OCI-LY7 (cell line): Measurements from ENCODE around the gene ARMH1. TPM values are rescaled to one million over a fixed set of nuclear protein-coding genes. Genes with fewer than 3 reads are reported as not detected.
"Not testable (repeated sequence)": the region's sequence is repeated elsewhere in the genome, so short reads cannot be mapped to it uniquely, and the experiment has no call there.

Experiments
- BruUV-seq: library from RNA; stranded (reverse); fragments of 400-500 nt; replicated peaks from 2 replicates; lab custom pipeline; 2021; lab: Mats Ljungman, UMichigan
- CTCF ChIA-PET: fragments of 300-600 bp; sonication (Branson Sonifier 250); formaldehyde crosslinking; loops from one replicate; lab custom pipeline; 2022; ENCODE audit warnings: antibody characterized with exemption; ENCODE audit not compliant: unreplicated experiment; lab: Charles Lee
- POLR2A ChIA-PET: fragments of 300-600 bp; sonication (Branson Sonifier 250); formaldehyde crosslinking; loops from one replicate; lab custom pipeline; 2022; ENCODE audit warnings: antibody characterized with exemption; lab: Charles Lee
- DNase-seq: peaks from one replicate; pipeline ENCODE4 v3.0.0-alpha.2; 2015; ENCODE audit warnings: low spot score
- H2AFZ ChIP-seq: fragments of 200-600 bp; sonication (generic), shearing (Covaris generic); 2 replicates; pipeline ENCODE4 v1.6.1; 2014; ENCODE audit warnings: mild to moderate bottlenecking, antibody characterized with exemption, low read length, moderate library complexity
- H3K27ac ChIP-seq: fragments of 200-600 bp; sonication (generic); 2 replicates; pipeline ENCODE4 v1.5.1; 2014; ENCODE audit warnings: mixed run types, low read depth, mild to moderate bottlenecking, moderate library complexity, low read length, inconsistent platforms; ENCODE audit not compliant: poor library complexity, severe bottlenecking
- H3K36me3 ChIP-seq: fragments of 200-600 bp; sonication (generic); 2 replicates; pipeline ENCODE4 v1.6.1; 2014; ENCODE audit warnings: mild to moderate bottlenecking, antibody characterized with exemption, low read length, moderate library complexity, mixed read lengths; ENCODE audit not compliant: insufficient read depth
- H3K4me1 ChIP-seq: fragments of 200-600 bp; sonication (generic); 2 replicates; pipeline ENCODE4 v1.5.1; 2014; ENCODE audit warnings: mild to moderate bottlenecking, low read length; ENCODE audit not compliant: insufficient read depth, poor library complexity, severe bottlenecking
- H3K4me2 ChIP-seq: fragments of 200-600 bp; sonication (generic); 2 replicates; pipeline ENCODE4 v1.6.1; 2014; ENCODE audit warnings: mild to moderate bottlenecking, low read length
- H3K4me3 ChIP-seq: fragments of 200-600 bp; sonication (generic); 2 replicates; pipeline ENCODE4 v1.5.1; 2014; ENCODE audit warnings: mild to moderate bottlenecking, low read depth, low read length; ENCODE audit not compliant: poor library complexity, severe bottlenecking
- H3K79me2 ChIP-seq: fragments of 200-600 bp; sonication (generic); 2 replicates; pipeline ENCODE4 v1.6.1; 2016; ENCODE audit warnings: low read depth, mild to moderate bottlenecking, low read length, moderate library complexity, mixed read lengths; ENCODE audit not compliant: insufficient read depth
- H3K9me2 ChIP-seq: fragments of 200-600 bp; sonication (generic); 2 replicates; pipeline ENCODE4 v1.6.1; 2016; ENCODE audit warnings: mild to moderate bottlenecking, low read length, mixed read lengths; ENCODE audit not compliant: insufficient read depth
- H3K9me3 ChIP-seq: fragments of 200-600 bp; sonication (generic); 2 replicates; pipeline ENCODE4 v1.6.1; 2014; ENCODE audit warnings: mild to moderate bottlenecking, mixed run types, low read length, mixed read lengths
- H4K20me1 ChIP-seq: fragments of 200-600 bp; sonication (generic); 2 replicates; pipeline ENCODE4 v1.6.1; 2014; ENCODE audit warnings: mild to moderate bottlenecking, antibody characterized with exemption, low read length, moderate library complexity, mixed read lengths; ENCODE audit not compliant: insufficient read depth
- EZH2phosphoT487 ChIP-seq: fragments of 200-600 bp; sonication (generic); IDR thresholded peaks from 2 replicates; pipeline ENCODE4 v1.6.1; 2018; ENCODE audit warnings: low read depth, borderline replicate concordance, mild to moderate bottlenecking, mixed run types, antibody characterized with exemption, low read length, moderate library complexity, mixed read lengths
- intact Hi-C: fragments of 100-400 bp; cut with micrococcal nuclease; formaldehyde crosslinking; loops from one replicate; pipeline ENCODE4 v1.10.0; 2022; ENCODE audit not compliant: unreplicated experiment
- total RNA-seq, 2 experiments: library from RNA; depleted of rRNA in 1 of 2; stranded (reverse); fragments of >200 nt in 1 of 2; shearing (Covaris generic) in 1 of 2; gene quantifications; 2 replicates each; pipeline ENCODE4 v1.2.3, GENCODE V29; 2014 to 2022
- TF ChIP-seq, protein P1 (sequence below): fragments of 200-600 bp; sonication (generic); conservative IDR thresholded peaks from 2 replicates; pipeline ENCODE4 v1.5.1; 2014; ENCODE audit warnings: mild to moderate bottlenecking, antibody characterized with exemption, low read length, moderate library complexity, mixed read lengths

Gene ARMH1
- total RNA-seq, 2 experiments from 2014 or later, result 7.8 to 8.9 TPM

DNA sequence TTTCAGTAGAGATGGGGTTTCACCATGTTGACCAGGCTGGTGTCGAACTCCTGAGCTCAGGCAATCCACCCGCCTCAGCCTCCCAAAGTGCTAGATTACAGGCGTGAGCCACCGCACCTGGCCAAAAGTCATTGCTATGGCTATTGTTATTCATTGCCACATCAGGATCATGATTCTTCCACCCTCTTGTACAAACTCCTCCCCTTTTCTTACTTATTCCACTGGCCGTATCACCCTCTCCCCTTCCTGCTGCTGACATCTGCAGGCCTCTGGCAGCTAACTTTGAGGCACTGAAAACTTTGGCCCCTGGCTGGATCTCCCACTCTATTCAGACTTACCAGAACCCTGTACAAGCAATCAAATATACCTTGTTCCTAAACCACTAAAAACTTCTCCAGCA lies 11.1 kb upstream of the ARMH1 start:
- H3K4me3 ChIP-seq, result no peak overlapping the region
- POLR2A ChIA-PET, result interaction anchor here (2.1 kb wide), 1 partner anchor 11 kb away, joined by 8 read pairs; the partner anchor contains the start of genes ARMH1 and TMEM53
- H3K4me2 ChIP-seq, result no peak overlapping the region
- intact Hi-C loops, result no loop called here
- TF ChIP-seq, protein P1, sequence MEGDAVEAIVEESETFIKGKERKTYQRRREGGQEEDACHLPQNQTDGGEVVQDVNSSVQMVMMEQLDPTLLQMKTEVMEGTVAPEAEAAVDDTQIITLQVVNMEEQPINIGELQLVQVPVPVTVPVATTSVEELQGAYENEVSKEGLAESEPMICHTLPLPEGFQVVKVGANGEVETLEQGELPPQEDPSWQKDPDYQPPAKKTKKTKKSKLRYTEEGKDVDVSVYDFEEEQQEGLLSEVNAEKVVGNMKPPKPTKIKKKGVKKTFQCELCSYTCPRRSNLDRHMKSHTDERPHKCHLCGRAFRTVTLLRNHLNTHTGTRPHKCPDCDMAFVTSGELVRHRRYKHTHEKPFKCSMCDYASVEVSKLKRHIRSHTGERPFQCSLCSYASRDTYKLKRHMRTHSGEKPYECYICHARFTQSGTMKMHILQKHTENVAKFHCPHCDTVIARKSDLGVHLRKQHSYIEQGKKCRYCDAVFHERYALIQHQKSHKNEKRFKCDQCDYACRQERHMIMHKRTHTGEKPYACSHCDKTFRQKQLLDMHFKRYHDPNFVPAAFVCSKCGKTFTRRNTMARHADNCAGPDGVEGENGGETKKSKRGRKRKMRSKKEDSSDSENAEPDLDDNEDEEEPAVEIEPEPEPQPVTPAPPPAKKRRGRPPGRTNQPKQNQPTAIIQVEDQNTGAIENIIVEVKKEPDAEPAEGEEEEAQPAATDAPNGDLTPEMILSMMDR, result no peak
- no peak for TF ChIP-seq EZH2phosphoT487
- BruUV-seq, result no TSS peak
- CTCF ChIA-PET, result no interaction called here
- no peak overlapping the region for H2AFZ ChIP-seq
- H3K36me3 ChIP-seq, result no peaks in the 10 kb centered on the region
- no peaks in the 10 kb centered on the region for H3K9me3 ChIP-seq
- no peaks in the 10 kb centered on the region for H3K79me2 ChIP-seq
- no peak for DNase-seq
- no peaks in the 10 kb centered on the region for H3K9me2 ChIP-seq
- H3K27ac ChIP-seq, result no peak overlapping the region
- H4K20me1 ChIP-seq, result no peaks in the 10 kb centered on the region
- H3K4me1 ChIP-seq, result peaks cover 4% of the 10 kb centered on the region

DNA sequence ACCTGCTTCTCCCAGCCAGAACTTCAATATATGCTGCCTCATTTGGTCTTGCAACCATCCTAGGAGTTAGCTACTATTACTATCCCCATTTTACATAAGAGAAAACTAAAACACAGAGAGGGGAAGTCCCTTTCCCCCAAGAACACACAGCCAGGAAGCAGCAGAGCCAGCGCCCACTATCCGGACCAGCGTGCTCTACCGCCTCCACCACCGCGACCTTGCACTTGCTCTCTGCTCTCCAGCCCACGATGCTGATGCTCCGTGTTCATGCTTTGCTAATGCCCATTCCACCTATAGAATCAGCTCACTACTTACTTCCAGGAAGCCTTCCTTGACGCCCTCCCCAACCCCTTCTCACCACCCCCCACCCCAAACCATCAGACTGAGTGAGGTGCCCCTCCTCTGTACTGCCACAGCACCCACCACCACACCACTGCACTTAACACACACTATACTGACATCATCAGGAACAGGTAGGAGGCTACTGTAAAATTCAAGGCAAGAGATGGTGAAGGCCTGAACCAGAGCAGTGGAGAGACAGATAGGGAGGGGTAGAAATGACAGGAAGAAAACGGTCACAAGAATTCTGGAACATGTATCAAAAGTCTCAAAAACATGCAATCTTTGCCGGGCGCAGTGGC lies 9.7 kb upstream of the ARMH1 start:
- H3K9me2 ChIP-seq, result no peaks in the 10 kb centered on the region
- DNase-seq, result no peak
- BruUV-seq, result no TSS peak
- H3K4me3 ChIP-seq, result no peak overlapping the region
- no peaks in the 10 kb centered on the region for H4K20me1 ChIP-seq
- POLR2A ChIA-PET, result interaction anchor here (1.0 to 2.1 kb wide), 2 partner anchors 10 to 12 kb away, joined by 3 to 8 read pairs; partner anchors contain the start of genes ARMH1 and TMEM53
- intact Hi-C loops, result no loop called here
- CTCF ChIA-PET, result no interaction called here
- H3K4me2 ChIP-seq, result no peak overlapping the region
- H2AFZ ChIP-seq, result no peak overlapping the region
- TF ChIP-seq EZH2phosphoT487, result no peak
- TF ChIP-seq, protein P1, result no peak
- H3K9me3 ChIP-seq, result no peaks in the 10 kb centered on the region
- no peaks in the 10 kb centered on the region for H3K36me3 ChIP-seq
- H3K27ac ChIP-seq, result no peak overlapping the region
- no peaks in the 10 kb centered on the region for H3K79me2 ChIP-seq
- H3K4me1 ChIP-seq, result peaks cover 4% of the 10 kb centered on the region

DNA sequence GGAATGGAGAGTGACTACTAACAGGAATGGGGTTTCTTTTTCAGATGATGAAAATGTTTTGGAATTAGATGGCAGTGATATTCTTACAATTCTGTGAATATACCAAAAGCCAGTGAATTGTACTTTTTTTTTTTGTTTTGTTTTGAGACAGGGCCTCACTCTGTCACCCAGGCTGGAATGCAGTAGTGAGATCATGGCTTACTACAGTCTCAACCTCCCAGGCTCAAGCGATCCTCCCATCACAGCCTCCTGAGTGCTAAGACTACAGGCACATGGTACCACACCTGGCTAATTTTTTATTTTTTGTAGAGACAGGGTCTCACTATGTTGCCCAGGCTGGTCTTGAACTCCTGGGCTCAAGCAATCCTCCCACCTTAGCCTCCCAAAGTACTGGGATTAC lies 7.8 kb upstream of the ARMH1 start:
- H2AFZ ChIP-seq, BruUV-seq, H3K4me3 ChIP-seq, H4K20me1 ChIP-seq, H3K4me1 ChIP-seq, POLR2A ChIA-PET, H3K79me2 ChIP-seq, DNase-seq, H3K9me2 ChIP-seq, H3K36me3 ChIP-seq, intact Hi-C loops, H3K4me2 ChIP-seq, H3K27ac ChIP-seq, CTCF ChIA-PET, H3K9me3 ChIP-seq: not testable (repeated sequence)
